ENCODE results near the gene TUT4.

Gene TUT4

GRCh38 chr1:52576074-52576473, 23.2 kb upstream of the TUT4 start:
- in situ Hi-C loops (cut with HindIII; ENCODE audit: low sequenced_read_pairs), result no loop called here

DNA sequence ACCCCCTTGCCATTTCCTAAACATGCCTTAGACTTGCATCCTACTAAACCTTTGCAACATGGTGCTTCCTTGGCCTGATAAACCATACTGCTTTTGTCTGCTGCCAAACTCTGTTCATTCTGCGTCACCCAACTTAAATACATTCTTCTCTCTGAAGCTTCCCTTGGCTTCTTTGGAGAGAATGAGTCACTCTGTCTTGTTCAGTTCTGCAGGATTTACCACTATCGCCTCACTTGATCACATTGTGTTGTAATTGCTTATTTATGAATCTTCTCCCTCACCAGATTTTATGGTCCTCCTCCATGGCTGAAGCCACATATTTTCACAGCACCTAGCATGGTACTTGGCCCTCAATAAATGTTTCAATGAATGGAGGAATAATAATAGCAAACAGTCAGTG, 21.7 kb upstream of the TUT4 start:
- in situ Hi-C loops (cut with HindIII; ENCODE audit: low sequenced_read_pairs), result no loop called here

GRCh38 chr1:52572387-52572786, 19.5 kb upstream of the TUT4 start:
- in situ Hi-C loops (cut with HindIII; ENCODE audit: low sequenced_read_pairs), result no loop called here

DNA sequence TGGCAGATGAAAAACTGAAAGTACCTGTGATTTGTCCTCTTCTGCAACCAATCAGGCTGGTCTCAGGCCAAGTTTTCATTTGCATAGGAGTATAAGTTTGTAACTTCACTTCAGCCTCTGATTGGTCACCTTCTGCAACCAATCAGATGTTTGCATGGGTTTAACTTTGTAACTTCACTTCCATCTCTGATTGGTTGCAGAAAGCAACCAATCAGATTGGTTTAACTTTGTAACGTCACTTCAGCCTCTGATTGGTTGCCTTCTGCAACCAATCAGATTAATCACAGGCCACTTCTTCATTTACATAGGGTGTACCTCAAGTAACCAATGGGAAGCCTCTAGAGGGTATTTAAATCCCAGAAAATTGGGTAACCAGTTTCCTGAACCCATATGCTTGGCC, 18.9 kb upstream of the TUT4 start:
- in situ Hi-C loops (cut with HindIII; ENCODE audit: low sequenced_read_pairs), result no loop called here

GRCh38 chr1:52569449-52570210, 16.7 kb upstream of the TUT4 start:
- in situ Hi-C loops (cut with HindIII; ENCODE audit: low sequenced_read_pairs), result no loop called here

- in situ Hi-C loops (cut with HindIII; ENCODE audit: low sequenced_read_pairs), result no loop called here
Measured at GRCh38 chr1:52567943-52568342, 15.1 kb upstream of the TUT4 start.

GRCh38 chr1:52562766-52563165, 9.9 kb upstream of the TUT4 start:
- in situ Hi-C loops (cut with HindIII; ENCODE audit: low sequenced_read_pairs), result no loop called here

DNA sequence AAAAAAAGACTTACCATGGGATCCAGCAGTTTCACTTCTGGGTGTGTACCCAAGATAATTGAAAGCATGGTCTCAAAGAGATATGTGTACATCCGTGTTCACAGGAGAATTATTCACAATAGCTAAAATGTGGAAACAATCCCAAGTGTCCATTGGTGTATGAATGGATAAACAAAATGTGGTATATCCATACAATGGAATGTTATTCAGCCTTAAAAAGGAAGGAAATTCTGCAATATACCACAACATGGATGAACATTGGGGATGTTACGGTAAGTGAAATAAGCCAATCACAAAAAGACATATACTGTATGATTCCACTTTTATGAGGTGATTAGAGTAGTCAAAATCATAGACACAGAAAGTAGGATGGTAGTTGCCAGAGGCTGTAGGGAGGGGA, 7.0 kb upstream of the TUT4 start:
- in situ Hi-C loops (cut with HindIII; ENCODE audit: low sequenced_read_pairs), result no loop called here

DNA sequence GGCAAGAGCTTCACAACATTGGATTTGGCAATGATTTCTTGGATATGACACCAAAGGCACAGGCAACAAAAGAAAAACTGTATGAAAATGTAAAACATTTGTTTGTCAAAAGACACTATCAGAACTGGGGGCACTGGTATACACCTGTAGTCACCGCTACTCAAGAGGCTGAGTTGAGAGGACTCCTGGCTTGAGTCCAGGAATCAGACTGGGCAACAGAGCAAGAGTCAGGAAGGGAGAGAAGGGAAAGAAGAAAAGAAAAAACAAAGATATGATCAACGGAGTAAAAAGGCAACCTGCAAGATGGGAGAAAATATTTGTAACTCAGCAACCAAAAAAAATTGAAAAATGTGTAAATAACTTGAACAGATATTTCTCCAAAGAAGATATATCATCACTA, 6.0 kb upstream of the TUT4 start:
- in situ Hi-C loops (cut with HindIII; ENCODE audit: low sequenced_read_pairs), result no loop called here

- in situ Hi-C loops (cut with HindIII; ENCODE audit: low sequenced_read_pairs), result no loop called here
Measured at GRCh38 chr1:52556641-52557360, 3.9 kb upstream of the TUT4 start.

- in situ Hi-C loops (cut with HindIII; ENCODE audit: low sequenced_read_pairs), result no loop called here
Measured at GRCh38 chr1:52554756-52555155, 1.9 kb upstream of the TUT4 start.

- in situ Hi-C loops (cut with HindIII; ENCODE audit: low sequenced_read_pairs), result no loop called here
Measured at GRCh38 chr1:52554267-52554640, 1.4 kb upstream of the TUT4 start.

- in situ Hi-C loops (cut with HindIII; ENCODE audit: low sequenced_read_pairs), result no loop called here
Measured at GRCh38 chr1:52553362-52554266, 722 bp upstream of the TUT4 start.

DNA sequence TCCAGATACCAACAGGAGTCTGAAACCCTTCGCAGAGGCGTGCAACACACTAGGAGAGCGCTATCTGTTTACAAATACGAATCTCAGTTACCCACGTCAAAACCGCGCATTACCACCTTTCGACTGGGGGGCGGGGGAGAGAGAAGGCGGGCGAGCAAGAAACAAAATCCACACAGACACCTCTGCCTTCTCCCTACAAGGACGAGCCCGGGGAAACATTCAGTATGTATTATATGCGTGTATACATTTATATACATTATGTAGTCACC, 722 bp downstream of the TUT4 start:
- in situ Hi-C loops (cut with HindIII; ENCODE audit: low sequenced_read_pairs), result no loop called here

GRCh38 chr1:52551507-52552235, 1.2 kb downstream of the TUT4 start:
- in situ Hi-C loops (cut with HindIII; ENCODE audit: low sequenced_read_pairs), result no loop called here

- in situ Hi-C loops (cut with HindIII; ENCODE audit: low sequenced_read_pairs), result no loop called here
Measured at GRCh38 chr1:52550447-52550846, 2.4 kb downstream of the TUT4 start.

GRCh38 chr1:52549267-52549666, 3.6 kb downstream of the TUT4 start:
- in situ Hi-C loops (cut with HindIII; ENCODE audit: low sequenced_read_pairs), result no loop called here

- in situ Hi-C loops (cut with HindIII; ENCODE audit: low sequenced_read_pairs), result no loop called here
Measured at GRCh38 chr1:52546852-52547251, 6.0 kb downstream of the TUT4 start.

GRCh38 chr1:52544665-52545525, 8.0 kb downstream of the TUT4 start:
- in situ Hi-C loops (cut with HindIII; ENCODE audit: low sequenced_read_pairs), result no loop called here

- in situ Hi-C loops (cut with HindIII; ENCODE audit: low sequenced_read_pairs), result no loop called here
Measured at GRCh38 chr1:52542085-52542688, 10.7 kb downstream of the TUT4 start.
